Bone marrow (tissue), 2 donors: ENCODE measurements around the gene CGB3.

Source experiments
- DNase-seq, 2 donors: peaks; one replicate each; lab custom pipeline; 2025; lab: John Stamatoyannopoulos, UW

The CGB3 gene

GRCh38 chr19:48988286-48988685 is 35.8 kb downstream of the CGB3 start:
- DNase-seq, result no peak

GRCh38 chr19:48987323-48987722 is 36.8 kb downstream of the CGB3 start:
- no peak for DNase-seq

- no peak for DNase-seq
These were observed 37.9 kb downstream of the CGB3 start for GRCh38 chr19:48986211-48986610.

- no peak for DNase-seq
These were observed 38.4 kb downstream of the CGB3 start for GRCh38 chr19:48985711-48986110.

GRCh38 chr19:48982280-48982679 is 41.9 kb downstream of the CGB3 start:
- DNase-seq, result no peak

GRCh38 chr19:48977061-48977460 is 47.1 kb downstream of the CGB3 start:
- no peak for DNase-seq

GRCh38 chr19:48975947-48976847 is 47.9 kb downstream of the CGB3 start:
- DNase-seq, result peak in 1 of 2 donors; percentile 15
